Psoas muscle (tissue), 8 donors: ENCODE data around the gene GREB1. TPM values are rescaled to one million over a fixed set of nuclear protein-coding genes. Genes with fewer than 3 reads are reported as not detected.

Experiments used
- ATAC-seq, 4 donors: fragments of 200-7000 bp; cut with Tn5 transposase; one replicate each; pipeline ENCODE4 v1.9.1; 2020; ENCODE audit warnings: moderate library complexity in 3 of 4, mild to moderate bottlenecking in 2 of 4
- DNase-seq, 2 donors: peaks; one replicate each; pipeline ENCODE4 v3.0.0-alpha.2; 2020
- H3K27ac ChIP-seq: fragments of 200-600 bp; one replicate; pipeline ENCODE4 v1.8.0; 2022
- H3K27me3 ChIP-seq, 3 donors: fragments of 200-600 bp in 1 of 3; one replicate each; pipeline versions ENCODE4 v1.6.1 to v1.8.0; 2013 to 2022; ENCODE audit warnings: low read length in 2 of 3, mild to moderate bottlenecking in 2 of 3, moderate library complexity in 1 of 3; ENCODE audit not compliant: insufficient read depth in 3 of 3
- H3K36me3 ChIP-seq, 2 donors: fragments of 200-600 bp in 1 of 2; one replicate each; pipeline versions ENCODE4 v1.6.1 to v1.8.0; 2013 to 2022; ENCODE audit warnings: low read depth in 1 of 2, mild to moderate bottlenecking in 1 of 2, moderate library complexity in 1 of 2; ENCODE audit not compliant: insufficient read depth in 1 of 2
- H3K4me1 ChIP-seq: fragments of 200-600 bp; one replicate; pipeline ENCODE4 v1.8.0; 2022
- H3K4me3 ChIP-seq: fragments of 200-600 bp; one replicate; pipeline ENCODE4 v1.8.0; 2022; ENCODE audit warnings: mild to moderate bottlenecking
- H3K9me3 ChIP-seq: fragments of 200-600 bp; one replicate; pipeline ENCODE4 v1.8.0; 2022
- CTCF ChIP-seq: fragments of 200-600 bp; IDR thresholded peaks from one replicate; pipeline ENCODE4 v1.8.0; 2022; ENCODE audit warnings: antibody characterized with exemption
- WGBS, 3 donors: extraction: QIAGEN DNeasy Blood & Tissue Kit; methylation state at CpG; one replicate each; pipeline versions ENCODE4 v1.1.6 to v1.1.7; 2013; 5-methylcytosine and 5-hydroxymethylcytosine counted together
- intact Hi-C, 2 donors: fragments of 100-400 bp; cut with DNase I; formaldehyde crosslinking; loops; one replicate each; pipeline versions ENCODE4 v1.11.0 to v1.14.2; 2022
- polyA plus RNA-seq, 3 donors: library from polyadenylated mRNA; stranded (reverse); fragments of 200-250 nt; gene quantifications; one replicate each; pipeline ENCODE4 v1.2.3, GENCODE V29; 2013
- total RNA-seq, 4 donors: library from RNA; stranded (reverse); fragmentation: NEBNext Ultra II Directional in 2 of 4; extraction: Animal tissue kit (Norgen Biotek cat#: 25700) in 2 of 4; gene quantifications; one replicate each; pipeline versions ENCODE4 v1.2.1 to v1.2.4, GENCODE V29; 2021 to 2023
- donor health status: healthy with polysubstance abuse.
- donor health status: DM: no; HTN: no; CAD: no; lungs with moderate emphysema.
- donor health status: Bipolar disorder and iron deficiency.
- donor health status: healthy.
- donor health status: DM: yes; HTN: yes; CAD: no.
- donor health status: DM: no; HTN: no; CAD: no.
- donor health status: DM: no; HTN: no; CAD: no.
- donor health status: DM: yes; HTN: yes; CAD: no.

GREB1 gene
- total and polyA plus RNA-seq, 7 donors: 1.3 to 17.5 (median 3.2) TPM

GRCh38 chr2:11685906-11686470, 152.1 kb downstream of the GREB1 start:
- Histone ChIP-seq H3K9me3 (no peaks in the 10 kb centered on the region), H3K27ac (peak overlapping the region; percentile 26), H3K4me3 (no peak overlapping the region), H3K27me3 (no peaks in the 10 kb centered on the region), H3K36me3 (no peaks in the 10 kb centered on the region), H3K4me1 (peaks cover 67% of the 10 kb centered on the region)
- TF ChIP-seq CTCF: no peak
- 92 to 93% (median 92%) methylated on average over 10 of the region's 10 CpGs for WGBS, 3 donors
- ATAC-seq (no peak), DNase-seq (no peak)
- intact Hi-C loops: loop anchor here in 1 of 2 donors (10.0 kb wide), 1 partner anchor 211 kb away; no protein-coding TSS in a partner anchor

- intact Hi-C loops: loop anchor here (1.0 to 10.0 kb wide), 2 partner anchors 92 to 213 kb away; no protein-coding TSS in a partner anchor
Measured at GRCh38 chr2:11687736-11688135, 153.9 kb downstream of the GREB1 start.

GRCh38 chr2:11688222-11689069, 154.6 kb downstream of the GREB1 start:
- Histone ChIP-seq H3K4me1 (peaks cover 54% of the 10 kb centered on the region), H3K36me3 (no peaks in the 10 kb centered on the region), H3K27ac (peak overlapping the region; percentile 90), H3K9me3 (no peaks in the 10 kb centered on the region), H3K27me3 (no peaks in the 10 kb centered on the region), H3K4me3 (peak overlapping the region; percentile 57)
- intact Hi-C loops: loop anchor here (1.0 to 10.0 kb wide), 2 partner anchors 91 to 214 kb away; no protein-coding TSS in a partner anchor
- peak; percentile 82 for TF ChIP-seq CTCF
- 3 to 5% (median 5%) methylated on average over 23 of the region's 23 CpGs for WGBS, 3 donors
- peak; percentile 80 to 86 (median 84) for ATAC-seq
- DNase-seq: peak; percentile 90 to 93

More at GRCh38 chr2:11687736-11688135, 153.9 kb downstream of the GREB1 start:
- DNase-seq (peak; percentile 71 to 90), ATAC-seq (peak; percentile 75 to 88 (median 84))
- 22 to 33% (median 31%) methylated on average over 9 of the region's 9 CpGs for WGBS, 3 donors
- H3K4me1 ChIP-seq: peaks cover 55% of the 10 kb centered on the region
- no peak for TF ChIP-seq CTCF
- peak overlapping the region; percentile 57 for H3K4me3 ChIP-seq
- H3K27me3 ChIP-seq: no peaks in the 10 kb centered on the region
- H3K9me3 ChIP-seq: no peaks in the 10 kb centered on the region
- H3K27ac ChIP-seq: peak overlapping the region; percentile 90
- H3K36me3 ChIP-seq: no peaks in the 10 kb centered on the region

GRCh38 chr2:11691076-11691660, 157.3 kb downstream of the GREB1 start:
- H3K4me3 ChIP-seq: no peak overlapping the region
- H3K27me3 ChIP-seq: no peaks in the 10 kb centered on the region
- H3K27ac ChIP-seq: peak overlapping the region; percentile 32
- DNase-seq: no peak
- peaks cover 38% of the 10 kb centered on the region for H3K4me1 ChIP-seq
- intact Hi-C loops: loop anchor here in 1 of 2 donors (5.0 kb wide), 1 partner anchor 86 kb away; no protein-coding TSS in a partner anchor
- no peaks in the 10 kb centered on the region for H3K36me3 ChIP-seq
- TF ChIP-seq CTCF: no peak
- ATAC-seq: no peak
- no peaks in the 10 kb centered on the region for H3K9me3 ChIP-seq
- 68 to 80% (median 73%) methylated on average over 5 of the region's 5 CpGs for WGBS, 3 donors

Other genes with a start within 250 kb of the GREB1 start
- gene ROCK2, start 189.4 kb upstream of the GREB1 start, total RNA-seq: 10 to 100 TPM; 59.9 to 80.1 (median 62.4) TPM
- gene ROCK2, start 189.4 kb upstream of the GREB1 start, polyA plus RNA-seq: 10 to 100 TPM; 12.1 to 84.4 (median 25.8) TPM
- gene E2F6, start 67.9 kb upstream of the GREB1 start, total RNA-seq: 10 to 100 TPM; 19.5 to 38.4 (median 25.7) TPM
- gene E2F6, start 67.9 kb upstream of the GREB1 start, polyA plus RNA-seq: 10 to 100 TPM; 20.7 to 56.4 (median 31.3) TPM
- under 1 TPM in 3 of 4 donors, not detected in 1; 0.18 to 0.36 (median 0.22) TPM for gene NTSR2, start 136.2 kb downstream of the GREB1 start, total RNA-seq
- under 1 TPM; 0.35 to 0.97 (median 0.82) TPM for gene NTSR2, start 136.2 kb downstream of the GREB1 start, polyA plus RNA-seq
- 100 to 1,000 TPM; 109 to 382 (median 250) TPM for gene LPIN1, start 212.6 kb downstream of the GREB1 start, total RNA-seq
- 100 to 1,000 TPM in 2 of 3 donors, 10 to 100 TPM in 1; 82.0 to 291 (median 146) TPM for gene LPIN1, start 212.6 kb downstream of the GREB1 start, polyA plus RNA-seq